ENCODE data around the gene COL19A1. TPM values are rescaled to one million over a fixed set of nuclear protein-coding genes. Genes with fewer than 3 reads are reported as not detected.

COL19A1 gene
- total and polyA plus RNA-seq, 9 of the 15 experiments (the other 6 are each of a cell fraction or from before 2014, with no cell fraction given), result not detected

GRCh38 chr6:70107852-70108629 is 241.7 kb downstream of the COL19A1 start (continued):
- TF ChIP-seq MTA3 (IDR thresholded peaks at IDR 0.05; ENCODE audit: borderline replicate concordance), result no peak

GRCh38 chr6:70110126-70111022 is 244.0 kb downstream of the COL19A1 start:
- BruUV-seq (replicated peaks), result no TSS peak
- H3K27ac ChIP-seq (ENCODE audit: extremely low read depth, low read depth, low read length), result no peak overlapping the region
- CTCF ChIA-PET (ENCODE audit: low intra/inter-chr PET ratio), result no interaction called here
- no peak overlapping the region for H2AFZ ChIP-seq (ENCODE audit: low read depth, low read length)
- H3K79me2 ChIP-seq (ENCODE audit: control insufficient read depth, insufficient read depth, low read length), result no peaks in the 10 kb centered on the region
- H3K9me3 ChIP-seq (replicated peaks; ENCODE audit: control insufficient read depth, insufficient read depth, low read depth, low read length), result no peaks in the 10 kb centered on the region
- H3K36me3 ChIP-seq (ENCODE audit: control insufficient read depth, insufficient read depth, low read length), result no peaks in the 10 kb centered on the region
- WGBS (ENCODE audit: insufficient coverage, low coverage, missing lambda C conversion rate), result 0% methylated on average over 2 of the region's 2 CpGs
- no peaks in the 10 kb centered on the region for H3K9me1 ChIP-seq (ENCODE audit: control insufficient read depth, insufficient read depth, low read length)
- ATAC-seq (no peak), FAIRE-seq (no peak), DNase-seq (ENCODE audit: extremely low read depth in 1 of 4, low spot score in 3 of 4) (no peak)
- in situ Hi-C loops (cut with MboI), result loop anchor here (10.0 kb wide), 1 partner anchor 366 kb away; no protein-coding TSS in a partner anchor
- no peak overlapping the region for H3K4me2 ChIP-seq (ENCODE audit: insufficient read depth, low read length)
- POLR2A ChIA-PET, result no interaction called here
- H4K20me1 ChIP-seq (replicated peaks; ENCODE audit: control insufficient read depth, insufficient read depth, low read length), result no peaks in the 10 kb centered on the region
- no peak overlapping the region for H3K4me3 ChIP-seq
- intact Hi-C loops (cut with micrococcal nuclease), result no loop called here
- H3K4me1 ChIP-seq (replicated peaks in 1 of 2; ENCODE audit: control insufficient read depth in 2 of 2, insufficient read depth in 2 of 2, low read length in 2 of 2), result no peaks in the 10 kb centered on the region
- no peaks in the 10 kb centered on the region; a peak in 1 of 5 replicates for H3K27me3 ChIP-seq (ENCODE audit: control insufficient read depth in 2 of 2, insufficient read depth in 2 of 2, low read length in 2 of 2)
- TF ChIP-seq ATF6 (CRISPR knock-in tag; IDR thresholded peaks at IDR 0.05) (no peak), BMI1 (IDR thresholded peaks at IDR 0.05; ENCODE audit: low read length) (no peak), ZNF830 (CRISPR knock-in tag; IDR thresholded peaks at IDR 0.05) (no peak), GTF2E2 (tag; IDR thresholded peaks at IDR 0.05) (no peak), TSC22D4 (tag; IDR thresholded peaks at IDR 0.05) (no peak), FOS (IDR thresholded peaks at IDR 0.05; ENCODE audit: extremely low read depth, insufficient read length) (no peak), ZNF140 (CRISPR knock-in tag; IDR thresholded peaks at IDR 0.05) (no peak), ZBTB12 (CRISPR knock-in tag; IDR thresholded peaks at IDR 0.05) (no peak), ARNT (IDR thresholded peaks at IDR 0.05) (no peak), ZNF785 (CRISPR knock-in tag; IDR thresholded peaks at IDR 0.05) (no peak), PRPF4 (IDR thresholded peaks at IDR 0.05; ENCODE audit: insufficient read depth, low read depth, low read length, poor library complexity, severe bottlenecking) (no peak), ADNP (tag; IDR thresholded peaks at IDR 0.05) (no peak), ZNF395 (CRISPR knock-in tag; IDR thresholded peaks at IDR 0.05) (no peak)
- H3K9ac ChIP-seq (ENCODE audit: insufficient read depth in 1 of 2, low read depth in 2 of 2, low read length in 2 of 2), result no peak overlapping the region
